SK-N-SH (cell line): Measurements from ENCODE around the gene PLTP.

ENCODE experiments used
- CHD2 ChIP-seq: fragments of 150-350 bp; IDR thresholded peaks from 2 replicates; pipeline ENCODE4 v1.6.1; 2018; ENCODE audit warnings: low read length; ENCODE audit not compliant: partially characterized antibody
- POLR2AphosphoS5 ChIP-seq: IDR thresholded peaks from 2 replicates; pipeline ENCODE4 v1.6.1; 2012; ENCODE audit warnings: low read depth, low read length
- RAD21 ChIP-seq: IDR thresholded peaks from 2 replicates; pipeline ENCODE4 v1.6.1; 2012; ENCODE audit warnings: mild to moderate bottlenecking, low read length
- RFX5 ChIP-seq: IDR thresholded peaks from 2 replicates; pipeline ENCODE4 v1.6.1; 2012; ENCODE audit warnings: mild to moderate bottlenecking, improper control_type of control experiment, low read length
- YY1 ChIP-seq: IDR thresholded peaks from 2 replicates; pipeline ENCODE4 v1.4.0; 2012; ENCODE audit warnings: low read depth, mild to moderate bottlenecking
- TF ChIP-seq, protein P1 (sequence below): fragments of 200-600 bp; sonication (generic); IDR thresholded peaks from 2 replicates; pipeline ENCODE4 v1.6.1; 2017; ENCODE audit warnings: antibody characterized with exemption, mild to moderate bottlenecking, moderate library complexity
- TF ChIP-seq, protein P2 (sequence below): fragments of 150-350 bp; IDR thresholded peaks from 2 replicates; pipeline ENCODE4 v1.6.1; 2017; ENCODE audit warnings: antibody characterized with exemption, low read length, low read depth, borderline replicate concordance

DNA sequence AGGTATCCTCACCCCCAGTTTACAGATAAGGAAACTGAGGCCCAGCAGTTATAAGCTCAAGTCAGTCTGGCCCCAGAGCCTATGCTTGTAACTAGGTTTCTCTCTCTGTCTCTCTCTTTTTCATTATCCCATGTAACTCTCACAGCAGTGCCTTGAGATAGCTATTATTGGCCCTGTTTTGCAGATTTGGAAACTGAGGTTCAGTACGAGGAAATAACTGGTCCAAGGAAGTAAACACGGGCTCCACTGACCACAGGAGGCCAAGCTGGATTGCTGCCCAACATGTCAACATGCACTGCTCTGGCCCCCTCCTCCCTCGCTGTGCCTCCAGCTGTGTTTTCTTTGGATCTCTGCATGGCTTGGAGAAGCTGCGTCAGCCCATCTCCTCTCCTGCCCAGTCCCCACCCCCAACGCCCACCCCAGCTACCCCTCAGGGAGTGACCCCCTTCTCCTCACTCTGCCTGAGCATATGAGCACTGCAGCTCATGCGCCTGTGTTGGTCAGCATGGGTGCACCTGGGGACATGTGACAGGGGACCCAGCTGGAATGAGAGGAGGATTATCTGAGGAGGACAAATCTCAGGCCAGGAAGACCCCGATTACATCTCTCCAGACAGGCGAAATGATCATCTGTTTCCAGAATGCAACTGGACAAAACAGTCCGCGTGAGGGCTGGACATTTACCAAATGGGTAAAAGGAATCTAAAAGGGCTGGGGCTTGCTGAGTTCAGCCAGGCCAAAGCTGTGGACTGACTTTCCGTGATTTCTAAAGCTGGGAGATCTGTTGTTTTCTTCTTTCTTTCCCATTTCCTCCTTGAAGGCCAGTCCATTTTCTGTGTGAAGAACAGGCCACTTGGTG is 7.8 kb upstream of the PLTP start:
- TF ChIP-seq POLR2AphosphoS5 (no peak), RFX5 (peak; percentile 83), CHD2 (no peak), RAD21 (no peak), YY1 (no peak)
- TF ChIP-seq, protein P1, sequence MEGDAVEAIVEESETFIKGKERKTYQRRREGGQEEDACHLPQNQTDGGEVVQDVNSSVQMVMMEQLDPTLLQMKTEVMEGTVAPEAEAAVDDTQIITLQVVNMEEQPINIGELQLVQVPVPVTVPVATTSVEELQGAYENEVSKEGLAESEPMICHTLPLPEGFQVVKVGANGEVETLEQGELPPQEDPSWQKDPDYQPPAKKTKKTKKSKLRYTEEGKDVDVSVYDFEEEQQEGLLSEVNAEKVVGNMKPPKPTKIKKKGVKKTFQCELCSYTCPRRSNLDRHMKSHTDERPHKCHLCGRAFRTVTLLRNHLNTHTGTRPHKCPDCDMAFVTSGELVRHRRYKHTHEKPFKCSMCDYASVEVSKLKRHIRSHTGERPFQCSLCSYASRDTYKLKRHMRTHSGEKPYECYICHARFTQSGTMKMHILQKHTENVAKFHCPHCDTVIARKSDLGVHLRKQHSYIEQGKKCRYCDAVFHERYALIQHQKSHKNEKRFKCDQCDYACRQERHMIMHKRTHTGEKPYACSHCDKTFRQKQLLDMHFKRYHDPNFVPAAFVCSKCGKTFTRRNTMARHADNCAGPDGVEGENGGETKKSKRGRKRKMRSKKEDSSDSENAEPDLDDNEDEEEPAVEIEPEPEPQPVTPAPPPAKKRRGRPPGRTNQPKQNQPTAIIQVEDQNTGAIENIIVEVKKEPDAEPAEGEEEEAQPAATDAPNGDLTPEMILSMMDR: no peak
- TF ChIP-seq, protein P2, sequence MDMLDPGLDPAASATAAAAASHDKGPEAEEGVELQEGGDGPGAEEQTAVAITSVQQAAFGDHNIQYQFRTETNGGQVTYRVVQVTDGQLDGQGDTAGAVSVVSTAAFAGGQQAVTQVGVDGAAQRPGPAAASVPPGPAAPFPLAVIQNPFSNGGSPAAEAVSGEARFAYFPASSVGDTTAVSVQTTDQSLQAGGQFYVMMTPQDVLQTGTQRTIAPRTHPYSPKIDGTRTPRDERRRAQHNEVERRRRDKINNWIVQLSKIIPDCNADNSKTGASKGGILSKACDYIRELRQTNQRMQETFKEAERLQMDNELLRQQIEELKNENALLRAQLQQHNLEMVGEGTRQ: no peak
